GM19395 (cell line): ENCODE results near the gene C9orf85.

ENCODE experiments used
- ATAC-seq: cut with Tn5 transposase; IDR thresholded peaks from one replicate; pipeline ENCODE4 v1.9.1; 2021; ENCODE audit warnings: mild to moderate bottlenecking, moderate library complexity; ENCODE audit not compliant: unreplicated experiment

C9orf85 gene

DNA sequence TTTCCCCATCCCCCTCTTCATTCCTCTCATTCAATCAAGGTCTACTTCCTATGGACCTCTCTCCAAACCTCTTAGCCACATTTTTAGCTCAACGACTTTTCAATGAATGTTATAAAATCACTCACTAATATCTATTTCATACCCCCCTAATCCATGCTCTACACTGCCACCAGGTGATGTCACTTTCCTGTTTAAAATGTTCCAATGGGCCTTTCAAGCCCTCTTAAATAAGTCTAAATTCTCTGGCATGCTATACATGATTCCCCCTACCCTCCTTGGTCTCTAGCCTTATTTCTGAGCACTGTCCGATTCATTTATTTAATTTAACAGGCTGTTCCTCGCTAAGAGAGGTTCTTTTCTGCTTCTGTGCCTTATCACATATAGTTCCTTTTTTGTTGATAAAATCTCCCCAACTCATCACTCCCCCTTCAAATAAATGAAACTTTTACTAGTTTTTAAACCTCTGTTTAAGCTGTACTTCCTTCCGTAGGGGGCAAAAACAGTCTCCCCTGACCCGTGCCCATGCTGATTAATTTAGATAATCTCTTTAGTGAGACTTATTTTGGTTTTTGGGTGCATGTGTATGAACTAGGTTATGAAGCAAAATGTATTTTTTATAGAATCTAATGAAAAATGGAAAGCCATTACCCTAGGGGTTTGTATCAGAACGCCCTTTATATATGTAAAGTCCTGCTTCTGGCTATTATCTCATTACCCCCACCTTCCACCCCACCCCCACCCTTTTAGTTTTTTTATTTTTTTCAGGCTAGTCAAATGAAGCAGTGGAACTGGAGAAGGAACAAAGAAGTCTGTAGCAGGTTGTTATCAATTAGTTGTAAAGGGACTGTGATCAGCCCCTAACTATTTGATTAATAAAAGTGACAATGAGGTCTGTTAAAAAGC, 9.5 kb upstream of the C9orf85 start:
- no peak for ATAC-seq

DNA sequence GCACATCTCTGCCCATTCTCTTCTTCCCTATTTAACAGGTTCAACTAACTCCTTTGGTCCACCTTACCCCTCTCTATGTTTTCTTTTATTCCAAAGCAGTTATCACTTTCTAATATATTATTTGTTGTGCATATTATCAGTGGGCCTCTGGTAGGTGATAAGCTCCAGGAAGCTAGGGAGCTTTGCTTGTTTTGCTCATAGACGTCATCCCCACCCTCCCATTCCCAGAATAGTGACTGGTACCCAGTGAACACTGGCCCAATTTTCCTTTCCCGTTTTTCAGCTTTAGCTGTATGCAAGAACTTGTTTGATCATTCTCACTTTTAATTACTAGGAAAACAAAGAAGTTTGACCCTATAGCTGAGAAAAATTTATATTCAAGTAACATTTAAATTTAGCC, 7.4 kb upstream of the C9orf85 start:
- no peak for ATAC-seq

DNA sequence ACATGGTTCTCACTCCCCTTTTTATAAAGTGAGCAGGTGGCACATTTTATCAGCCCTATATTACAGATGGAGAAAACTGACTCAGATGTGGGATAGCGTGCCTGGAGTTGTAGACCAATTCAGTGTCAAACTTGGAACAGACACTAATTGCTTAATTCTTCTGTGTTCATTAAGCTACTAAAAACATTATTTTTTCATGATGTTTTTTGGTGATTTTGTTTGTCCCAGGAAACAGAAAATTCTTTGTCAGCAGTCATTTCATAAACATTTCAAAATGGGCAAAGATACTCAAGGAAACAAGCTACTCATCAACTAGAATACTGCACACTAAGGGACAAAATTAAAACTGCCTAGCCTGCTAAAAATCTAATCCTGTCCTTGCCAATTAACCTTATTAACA, 2.6 kb upstream of the C9orf85 start:
- no peak for ATAC-seq

DNA sequence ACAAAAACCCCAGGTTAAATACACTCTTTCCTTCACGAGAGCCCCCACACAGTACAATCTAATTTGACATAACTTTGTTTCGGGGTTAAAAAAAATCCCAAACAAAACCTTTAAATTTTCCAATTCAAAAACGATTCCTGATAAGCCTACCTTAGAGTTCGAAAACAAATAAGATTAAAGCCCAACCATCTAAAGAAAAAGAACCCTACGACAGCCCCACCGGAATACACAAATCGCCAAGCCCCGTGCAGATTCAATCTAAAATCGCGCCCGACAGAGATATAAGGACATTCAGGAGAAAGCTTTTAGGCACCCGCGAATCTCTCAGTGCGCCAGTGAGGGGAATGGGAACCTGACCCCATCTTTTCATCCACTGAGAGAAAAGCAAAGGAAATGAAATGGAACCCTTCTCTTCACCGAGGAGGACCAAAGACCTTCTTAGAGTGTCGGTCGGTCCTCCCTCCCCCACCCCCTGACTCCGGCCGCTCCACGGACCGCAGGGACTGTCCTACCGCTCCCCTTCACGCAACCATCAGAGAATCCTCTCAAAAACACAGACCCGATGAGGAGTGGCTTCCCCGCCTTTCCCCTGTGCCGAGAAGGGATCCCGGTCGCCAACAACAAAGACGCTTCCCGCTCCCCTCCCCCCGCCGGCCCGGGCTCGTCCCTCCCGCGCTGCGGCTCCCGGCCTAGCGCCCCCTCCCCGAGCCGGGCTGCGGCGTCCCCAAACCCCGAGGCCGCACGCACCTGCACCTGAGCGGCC, 1.4 kb upstream of the C9orf85 start:
- ATAC-seq, result peak; percentile 1

DNA sequence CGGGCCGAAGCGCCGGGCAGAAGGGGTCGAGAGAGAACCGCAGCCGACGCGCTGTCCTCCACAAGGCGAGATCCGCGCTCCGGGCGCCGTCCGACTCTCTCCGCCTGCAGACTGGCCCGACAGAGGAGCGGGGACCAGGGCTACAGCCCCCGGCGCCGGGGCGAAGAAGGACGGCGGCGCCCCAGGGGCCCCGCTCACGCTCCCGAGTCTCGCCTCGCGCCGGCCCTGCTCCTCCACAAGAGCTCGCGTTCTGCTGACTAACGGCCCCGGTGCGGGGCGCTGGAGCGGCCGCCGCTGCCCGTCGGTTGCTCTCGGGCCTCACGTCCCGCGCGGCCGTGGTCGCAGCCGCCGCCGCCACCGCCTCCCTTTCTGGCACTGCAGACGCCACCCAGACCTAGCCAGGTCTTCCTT, 784 bp upstream of the C9orf85 start:
- peak; percentile 21 for ATAC-seq

DNA sequence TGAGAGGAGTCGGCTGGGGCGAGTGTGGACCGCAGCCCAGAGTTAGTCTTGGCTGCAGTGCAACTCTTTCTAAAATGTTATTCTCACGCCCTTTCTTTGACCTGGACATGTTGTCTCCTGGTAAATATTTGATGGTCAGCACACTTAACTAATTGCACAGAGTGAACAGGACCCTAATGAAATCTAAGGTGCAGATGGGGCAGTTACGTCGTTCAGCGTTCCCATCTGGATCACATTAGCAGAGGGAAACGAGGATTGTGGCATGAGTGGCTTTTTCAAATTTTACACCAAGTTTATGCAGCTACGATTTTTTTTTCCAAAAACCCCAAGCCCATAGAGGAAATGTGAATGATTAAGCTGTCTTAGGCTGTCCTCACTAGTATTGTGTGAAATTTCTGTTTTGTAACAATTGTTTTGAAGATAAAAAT, 483 bp downstream of the C9orf85 start:
- ATAC-seq, result no peak

DNA sequence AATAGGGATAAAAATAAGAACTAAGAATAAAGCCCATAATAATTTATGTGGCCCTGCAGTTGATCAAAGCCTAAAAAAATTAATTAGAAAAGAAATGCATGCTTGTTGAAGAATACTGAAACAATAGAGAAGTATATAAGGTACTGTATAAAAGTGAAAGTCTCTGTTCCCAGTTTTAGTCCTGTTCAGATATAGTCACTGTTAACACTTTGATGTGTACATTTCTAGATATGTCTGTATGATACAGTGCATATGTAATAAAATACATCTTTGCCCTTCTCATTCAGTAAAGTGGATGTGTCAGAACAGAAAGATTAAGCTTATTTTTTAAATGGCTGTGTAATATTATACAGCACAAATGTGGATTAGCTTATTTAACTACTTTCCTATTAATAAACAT, 4.1 kb downstream of the C9orf85 start:
- no peak for ATAC-seq

DNA sequence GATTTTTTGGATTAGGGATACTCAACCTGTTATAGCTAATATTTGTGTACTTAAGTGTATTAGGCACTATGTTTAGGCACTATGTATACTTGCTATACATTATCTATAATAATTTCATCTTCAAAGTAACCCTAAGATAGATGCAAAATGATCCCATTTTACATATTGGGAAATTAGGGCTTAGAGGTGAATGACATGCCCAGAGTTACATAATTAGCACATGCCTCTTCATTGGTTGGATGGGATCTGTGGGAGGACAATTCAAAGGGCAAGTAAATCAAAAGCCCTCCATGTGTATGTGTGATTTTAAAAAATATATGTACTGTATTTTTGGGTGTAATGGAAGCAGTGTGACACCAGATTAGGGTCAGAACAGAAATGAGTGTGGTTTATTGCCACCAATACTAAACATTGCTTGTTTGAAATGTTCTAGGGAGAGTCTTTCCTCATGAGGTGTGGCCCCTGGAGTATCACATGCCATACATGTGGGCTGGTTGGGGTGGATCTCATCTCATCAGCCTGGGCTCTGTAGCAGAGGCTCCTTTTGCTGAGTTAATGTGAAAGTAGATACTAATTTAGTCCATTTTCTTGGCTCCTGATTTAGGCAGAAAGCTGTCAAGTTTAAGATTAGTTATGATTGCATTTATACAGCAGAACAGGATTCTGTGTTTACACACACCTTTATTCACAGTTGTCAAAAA, 5.5 kb downstream of the C9orf85 start:
- peak; percentile 90 for ATAC-seq

DNA sequence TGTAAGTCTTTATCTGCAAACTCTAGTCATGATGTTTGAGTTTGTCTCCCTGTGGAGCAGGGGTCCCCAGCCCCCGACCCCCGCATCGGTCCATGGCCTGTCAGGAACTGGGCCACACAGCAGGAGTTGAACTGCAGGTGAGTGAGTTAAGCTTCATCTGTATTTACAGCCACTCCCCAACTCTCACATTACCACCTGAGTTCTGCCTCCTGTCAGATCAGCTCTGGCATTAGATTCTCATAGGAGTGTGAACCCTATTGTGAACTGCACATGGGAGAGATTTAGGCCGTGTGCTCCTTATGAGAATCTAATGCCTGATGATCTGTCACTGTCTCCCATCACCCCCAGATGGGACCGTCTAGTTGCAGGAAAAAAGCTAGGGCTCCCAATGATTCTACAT, 7.0 kb downstream of the C9orf85 start:
- ATAC-seq, result no peak

DNA sequence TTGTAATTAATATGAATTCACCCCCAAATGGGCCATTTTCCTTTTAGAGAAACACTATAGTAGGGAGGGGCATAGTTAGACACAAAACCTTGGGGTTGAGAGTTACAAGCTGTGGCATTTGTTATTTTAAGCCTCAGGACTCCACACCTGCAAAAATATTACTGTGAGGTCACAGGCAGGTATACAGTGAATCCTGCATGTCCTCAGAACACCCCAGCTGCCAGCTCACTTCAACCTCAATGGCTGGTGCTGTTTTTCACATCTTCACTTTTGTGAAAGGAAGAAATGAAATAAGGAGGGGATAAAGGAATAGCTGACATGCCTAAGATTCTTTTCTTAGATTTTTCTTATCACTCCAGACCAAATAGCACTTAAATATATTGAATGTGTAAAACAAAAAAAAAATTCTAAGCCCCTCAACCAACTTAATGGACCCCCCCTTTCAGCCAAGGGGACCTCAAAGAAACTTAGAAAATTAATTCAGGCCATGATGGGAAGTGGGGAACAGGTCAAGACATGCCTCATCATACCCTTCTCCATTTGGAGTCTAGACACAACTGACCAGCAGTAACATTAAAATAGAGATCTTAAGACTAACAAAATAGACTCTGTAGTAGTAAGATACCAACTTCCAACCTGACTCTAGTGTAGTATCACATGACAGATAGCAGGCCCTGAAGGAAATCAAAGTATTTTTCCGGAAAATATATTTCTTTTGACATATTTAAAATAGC, 9.2 kb downstream of the C9orf85 start:
- no peak for ATAC-seq

DNA sequence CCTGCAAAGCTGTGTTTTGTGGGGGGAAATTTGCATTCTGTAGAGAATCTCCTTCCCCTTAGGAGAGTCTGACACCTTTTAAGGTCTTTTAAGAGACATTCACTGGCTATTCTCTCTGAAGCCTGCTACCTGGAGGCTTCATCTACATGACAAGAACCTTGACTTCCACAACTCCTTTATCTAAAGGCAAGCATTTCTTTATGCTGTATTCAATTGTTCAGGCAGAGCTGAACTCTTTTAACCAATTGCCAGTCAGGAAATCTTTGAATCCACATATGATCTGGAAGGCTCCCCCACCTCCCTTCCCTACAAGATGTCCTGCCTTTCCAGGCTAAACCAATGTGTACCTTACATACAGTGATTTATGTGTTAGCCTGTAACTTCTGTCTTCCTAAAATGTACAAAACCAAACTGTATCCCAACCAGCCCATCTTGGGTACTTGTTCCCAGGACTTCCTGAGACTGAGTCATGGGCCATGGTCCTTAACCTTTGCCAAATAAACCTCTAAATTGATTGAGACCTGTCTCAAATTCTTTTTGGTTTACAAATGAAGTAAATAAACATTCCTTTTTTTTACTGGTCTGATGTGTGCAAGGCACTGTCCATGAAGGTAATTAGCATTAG, 9.9 kb downstream of the C9orf85 start:
- ATAC-seq, result no peak

DNA sequence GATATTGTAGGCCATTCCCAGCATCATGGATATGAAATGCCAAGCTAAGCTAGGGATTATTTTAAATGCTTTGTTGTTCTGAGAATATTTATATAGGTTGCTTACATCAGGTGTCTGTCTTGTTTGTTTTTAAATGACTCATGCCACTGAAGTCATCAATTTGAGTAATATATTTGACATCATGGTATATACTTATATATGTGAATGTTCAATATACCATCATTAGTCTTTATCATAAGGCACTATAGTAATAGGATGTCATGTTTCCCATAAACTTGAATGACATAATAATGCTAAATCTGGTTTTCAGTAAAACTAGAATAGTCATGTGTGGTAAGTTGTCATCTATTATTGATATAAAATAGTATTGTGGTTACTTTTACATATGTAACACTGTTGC, 13.1 kb downstream of the C9orf85 start:
- ATAC-seq, result no peak

DNA sequence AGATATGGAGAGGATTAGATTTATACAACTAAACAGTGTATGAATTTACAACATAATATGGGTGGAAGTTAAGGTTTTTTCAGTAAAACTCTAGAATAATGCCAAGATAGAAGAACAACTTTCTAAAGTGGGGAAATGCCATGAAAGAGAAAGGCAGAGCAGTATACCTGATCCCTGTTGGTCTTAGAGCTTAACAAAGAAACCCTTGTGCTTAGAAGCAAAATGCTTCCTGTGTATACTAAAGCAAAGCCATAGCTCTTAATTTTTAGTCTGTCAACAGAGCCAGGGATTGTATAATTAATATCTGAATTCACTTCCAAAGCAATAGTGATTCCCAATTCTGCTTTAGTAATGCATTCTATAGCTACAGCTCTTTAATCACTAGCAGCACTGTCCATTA, 14.4 kb downstream of the C9orf85 start:
- ATAC-seq, result no peak

DNA sequence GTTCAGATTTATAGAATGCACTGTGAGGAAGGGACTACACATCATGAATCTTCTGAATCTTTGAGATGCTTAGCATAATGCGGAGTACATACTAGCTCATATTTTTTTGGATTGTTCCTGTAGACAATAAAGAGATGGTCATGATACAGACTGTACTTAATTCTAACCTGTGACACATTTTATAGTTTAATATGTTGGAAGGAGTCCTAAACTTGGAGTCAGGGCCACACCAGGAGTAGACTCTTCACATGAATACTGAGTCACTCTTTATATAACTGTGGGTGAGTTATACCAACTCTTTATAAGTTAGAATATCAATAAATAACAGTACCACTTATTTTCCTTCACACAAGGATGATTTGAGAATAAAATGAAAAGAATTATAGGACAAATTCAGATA, 16.9 kb downstream of the C9orf85 start:
- no peak for ATAC-seq

DNA sequence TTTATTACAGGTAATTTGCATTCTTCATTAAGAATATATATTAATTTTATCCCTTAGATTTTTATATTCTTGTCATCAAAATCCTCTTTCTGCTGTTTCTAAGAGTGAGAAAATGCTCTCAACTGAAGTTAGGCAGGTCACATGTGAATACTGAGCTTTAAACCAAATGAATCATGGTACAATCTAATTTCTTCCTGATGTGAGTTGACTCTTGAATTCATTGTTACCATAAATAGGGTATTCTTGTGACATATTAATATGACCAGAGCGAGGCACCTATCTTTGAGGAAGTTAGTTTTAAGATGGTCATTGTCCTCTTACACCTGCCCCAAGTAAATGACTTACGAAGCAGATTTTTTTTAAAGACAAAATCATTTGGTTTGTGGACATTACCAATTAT, 17.4 kb downstream of the C9orf85 start:
- no peak for ATAC-seq

DNA sequence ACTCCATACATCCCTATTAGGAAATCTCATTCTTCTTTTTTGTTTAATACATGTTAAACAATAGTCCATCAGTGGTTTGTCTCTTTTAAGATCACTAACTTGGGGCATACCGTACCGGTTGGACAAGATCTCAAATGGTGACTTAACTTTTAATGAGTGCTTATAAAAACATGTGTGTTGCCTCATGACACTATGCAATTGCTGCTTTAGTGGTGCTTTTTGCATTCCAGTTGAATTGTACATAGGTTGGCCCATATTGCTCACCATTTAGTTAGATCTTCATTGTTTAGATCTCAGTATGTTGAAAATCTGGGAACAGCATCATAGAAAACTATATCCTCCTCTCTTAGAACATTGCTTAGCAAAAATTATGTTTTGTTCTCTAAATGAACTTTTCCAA, 17.8 kb downstream of the C9orf85 start:
- no peak for ATAC-seq

DNA sequence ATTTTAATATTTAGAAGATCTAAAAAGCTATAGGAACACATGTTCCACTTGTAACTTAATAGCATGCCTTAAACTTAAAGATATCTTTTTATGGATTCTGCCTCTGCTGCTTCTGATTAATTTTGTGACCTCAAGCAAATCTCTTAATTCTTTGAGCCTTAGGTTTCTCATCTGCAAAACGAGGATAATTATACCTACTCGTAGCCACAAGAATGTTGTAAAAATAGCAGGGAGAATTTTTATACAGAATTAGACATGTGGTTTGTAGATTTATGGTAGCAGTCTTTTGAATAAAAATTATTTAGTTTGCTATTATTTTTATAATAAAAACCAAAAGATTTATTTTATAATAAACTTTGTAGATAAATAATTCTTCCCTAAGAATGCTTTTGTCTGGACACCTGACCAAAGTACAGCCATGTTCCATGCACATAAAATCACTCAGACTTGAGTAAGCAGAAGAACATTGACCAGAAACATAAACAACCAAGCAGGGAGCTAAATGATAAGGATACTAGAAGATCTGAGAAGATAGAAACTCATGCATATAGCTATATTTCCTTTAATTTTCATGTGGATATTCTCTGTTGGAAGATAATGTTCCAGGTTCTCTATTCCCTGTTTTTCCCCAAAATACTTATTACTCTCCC, 18.5 kb downstream of the C9orf85 start:
- no peak for ATAC-seq

DNA sequence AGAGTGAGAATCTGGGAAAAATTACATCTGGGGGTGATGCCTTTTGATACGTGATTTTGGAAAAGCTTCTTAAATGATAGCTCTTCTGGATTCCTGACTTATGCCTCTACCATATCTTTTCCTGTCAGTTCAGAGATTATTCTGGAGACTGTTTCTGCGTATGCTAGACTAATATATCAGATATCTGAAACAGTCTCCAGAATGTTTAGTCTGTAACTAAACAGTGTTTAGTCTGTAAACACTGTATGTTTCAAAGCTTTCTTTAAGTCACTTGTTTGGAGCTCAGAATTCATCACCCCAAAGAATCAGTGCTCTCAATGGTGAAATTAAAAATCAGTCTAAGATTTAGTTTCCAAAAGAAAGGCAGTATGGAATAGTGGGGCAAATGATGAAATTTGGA, 19.7 kb downstream of the C9orf85 start:
- ATAC-seq, result no peak

DNA sequence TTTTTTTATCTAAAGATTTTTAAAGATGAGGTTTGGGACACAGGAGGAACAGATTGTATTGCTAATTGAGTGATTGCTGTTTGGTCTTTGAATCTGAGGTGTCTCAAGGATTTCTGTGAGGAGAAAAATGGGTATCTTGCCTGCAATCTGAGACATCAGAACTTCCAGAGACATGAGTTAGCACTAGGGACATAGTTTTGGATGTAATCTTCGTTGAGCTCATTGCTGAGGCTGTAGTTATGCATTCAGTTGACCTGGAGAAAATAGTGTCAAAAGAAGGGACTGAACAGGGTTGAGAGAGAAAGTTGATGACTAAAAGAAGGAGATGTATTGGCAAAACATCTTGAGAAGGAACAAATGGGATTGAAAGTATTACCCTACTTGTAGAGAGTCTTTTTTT, 24.6 kb downstream of the C9orf85 start:
- no peak for ATAC-seq

DNA sequence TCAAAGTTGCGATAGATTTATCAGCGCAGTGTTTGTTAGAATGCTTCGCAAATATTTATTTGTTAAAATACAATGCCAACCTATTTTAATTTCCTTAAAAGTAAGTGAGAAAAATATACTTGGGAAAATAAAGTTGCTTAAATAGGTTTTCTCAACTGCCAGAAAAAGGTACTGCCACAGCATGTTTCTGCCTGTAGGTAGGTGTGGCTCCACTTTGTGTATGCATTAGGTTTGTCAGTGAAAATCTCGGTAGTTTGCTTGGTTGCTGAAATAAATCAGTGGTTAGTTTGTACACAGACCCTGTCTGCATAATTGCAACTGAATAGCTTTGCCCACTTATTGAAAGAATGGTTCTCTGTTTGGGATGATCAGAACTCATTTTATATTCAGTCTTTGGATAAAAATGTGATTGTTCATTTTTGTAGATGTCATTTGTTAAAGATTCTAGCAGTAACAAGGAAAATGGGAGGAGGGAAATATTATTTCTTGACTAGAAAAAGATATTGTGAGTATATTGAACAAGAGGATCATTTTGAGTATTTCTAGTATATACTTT, 25.7 kb downstream of the C9orf85 start:
- no peak for ATAC-seq
